Neural cell (in vitro differentiated cells): ENCODE measurements around the gene CUEDC1. TPM values are rescaled to one million over a fixed set of nuclear protein-coding genes. Genes with fewer than 3 reads are reported as not detected.
A peak's percentile ranks its signal among the peaks of the same experiment; 100 is the strongest.

Experiments
- H2AFZ ChIP-seq: fragments of 200-600, 300-800 bp; sonication (generic), shearing (Covaris generic); 2 replicates; pipeline ENCODE4 v1.6.0; 2014; ENCODE audit warnings: low read depth, mild to moderate bottlenecking, antibody characterized with exemption, low read length, moderate library complexity
- H3F3A ChIP-seq: fragments of 200-600 bp; shearing (Covaris generic); 2 replicates; pipeline ENCODE4 v1.6.1; 2016; ENCODE audit warnings: mild to moderate bottlenecking, moderate library complexity, mixed read lengths, antibody characterized with exemption, low read length; ENCODE audit not compliant: insufficient read depth, poor library complexity, severe bottlenecking
- H3K27ac ChIP-seq: fragments of 200-600, 300-800 bp; sonication (generic), shearing (Covaris generic); 2 replicates; pipeline ENCODE4 v1.5.1; 2014; ENCODE audit warnings: mild to moderate bottlenecking, low read length, moderate library complexity
- H3K27me3 ChIP-seq: fragments of 300-800, 200-600 bp; sonication (generic), shearing (Covaris generic); 2 replicates; pipeline ENCODE4 v1.6.0; 2014; ENCODE audit warnings: mild to moderate bottlenecking, low read depth, low read length, moderate library complexity; ENCODE audit not compliant: insufficient read depth
- H3K36me3 ChIP-seq: fragments of 300-800, 200-600 bp; sonication (generic), shearing (Covaris generic); 2 replicates; pipeline ENCODE4 v1.5.1; 2014; ENCODE audit warnings: mild to moderate bottlenecking, antibody characterized with exemption, low read length, moderate library complexity; ENCODE audit not compliant: insufficient read depth
- H3K4me2 ChIP-seq: fragments of 300-800, 200-600 bp; sonication (generic), shearing (Covaris generic); 2 replicates; pipeline ENCODE4 v1.6.0; 2014; ENCODE audit warnings: mild to moderate bottlenecking, low read length
- H3K4me3 ChIP-seq: fragments of 300-800, 200-600 bp; sonication (generic), shearing (Covaris generic); 2 replicates; pipeline ENCODE4 v1.5.1; 2014; ENCODE audit warnings: mild to moderate bottlenecking, low read length, moderate library complexity
- H3K79me2 ChIP-seq: fragments of 200-600 bp; shearing (Covaris generic); replicated peaks from 2 replicates; pipeline ENCODE4 v1.6.0; 2014; ENCODE audit warnings: mild to moderate bottlenecking, low read length, moderate library complexity; ENCODE audit not compliant: insufficient read depth
- H3K9ac ChIP-seq: fragments of 300-800, 200-600 bp; sonication (generic), shearing (Covaris generic); 2 replicates; pipeline ENCODE4 v1.6.1; 2016; ENCODE audit warnings: mild to moderate bottlenecking, low read length, mixed read lengths
- H3K9me2 ChIP-seq: fragments of 200-600 bp; shearing (Covaris generic); 2 replicates; pipeline ENCODE4 v1.6.1; 2016; ENCODE audit warnings: mild to moderate bottlenecking, low read length, mixed read lengths; ENCODE audit not compliant: insufficient read depth
- H3K9me3 ChIP-seq: fragments of 200-600, 300-800 bp; sonication (generic), shearing (Covaris generic); 2 replicates; pipeline ENCODE4 v1.6.1; 2016; ENCODE audit warnings: mild to moderate bottlenecking, mixed run types, low read length, moderate library complexity, mixed read lengths
- H4K20me1 ChIP-seq: fragments of 200-600 bp; shearing (Covaris generic); 2 replicates; pipeline ENCODE4 v1.6.1; 2016; ENCODE audit warnings: mild to moderate bottlenecking, mixed run types; ENCODE audit not compliant: insufficient read depth
- CTCF ChIP-seq: fragments of 450-650 bp; IDR thresholded peaks from 2 replicates; pipeline ENCODE4 v1.5.1; 2014; ENCODE audit warnings: antibody characterized with exemption, mild to moderate bottlenecking, moderate library complexity; ENCODE audit not compliant: poor library complexity, severe bottlenecking
- EP300 ChIP-seq: fragments of 450-650 bp; conservative IDR thresholded peaks from 2 replicates; pipeline ENCODE4 v1.6.1; 2014; ENCODE audit warnings: antibody characterized with exemption, mild to moderate bottlenecking, moderate library complexity; ENCODE audit not compliant: poor library complexity, severe bottlenecking
- EZH2 ChIP-seq: fragments of 200-600, 300-800 bp; shearing (Covaris generic), sonication (generic); IDR thresholded peaks from 2 replicates; pipeline ENCODE4 v1.6.1; 2014; ENCODE audit warnings: antibody characterized with exemption, low read length, borderline replicate concordance, mild to moderate bottlenecking; ENCODE audit not compliant: insufficient read depth, poor library complexity, severe bottlenecking
- MXI1 ChIP-seq: fragments of 450-650 bp; conservative IDR thresholded peaks from 2 replicates; pipeline ENCODE4 v1.6.1; 2014; ENCODE audit warnings: antibody characterized with exemption, mild to moderate bottlenecking; ENCODE audit not compliant: poor library complexity, severe bottlenecking
- POLR2AphosphoS5 ChIP-seq: IDR thresholded peaks from 2 replicates; pipeline ENCODE4 v1.6.1; 2012
- RAD21 ChIP-seq: fragments of 450-650 bp; conservative IDR thresholded peaks from 2 replicates; pipeline ENCODE4 v1.6.1; 2014; ENCODE audit warnings: antibody characterized with exemption, mild to moderate bottlenecking, moderate library complexity
- REST ChIP-seq: IDR thresholded peaks from 2 replicates; pipeline ENCODE4 v1.6.1; 2012; ENCODE audit warnings: borderline replicate concordance
- SMC3 ChIP-seq: fragments of 450-650 bp; conservative IDR thresholded peaks from 2 replicates; pipeline ENCODE4 v1.6.1; 2014; ENCODE audit warnings: antibody characterized with exemption, mild to moderate bottlenecking, moderate library complexity; ENCODE audit not compliant: poor library complexity
- TAF1 ChIP-seq: IDR thresholded peaks from 2 replicates; pipeline ENCODE4 v1.6.1; 2012; ENCODE audit warnings: low read depth
- polyA plus RNA-seq: library from polyadenylated mRNA; depleted of rRNA; stranded (reverse); fragments of >200 nt; gene quantifications from 2 replicates; pipeline ENCODE4 v1.2.3, GENCODE V29; 2014

Gene CUEDC1
- polyA plus RNA-seq, 1 donor from 2014 or later, result 27.0 TPM

- Histone ChIP-seq H3K27me3 (no peaks in the 10 kb centered on the region), H3K9me3 (no peaks in the 10 kb centered on the region), H3K27ac (no peak overlapping the region), H3K79me2 (peaks cover 11% of the 10 kb centered on the region), H3K4me3 (no peak overlapping the region), H3K9ac (no peak overlapping the region), H4K20me1 (no peaks in the 10 kb centered on the region), H3K4me2 (no peak overlapping the region), H3K9me2 (no peaks in the 10 kb centered on the region), H2AFZ (no peak overlapping the region), H3K36me3 (no peaks in the 10 kb centered on the region), H3F3A (no peaks in the 10 kb centered on the region)
- no peak for TF ChIP-seq POLR2AphosphoS5
- no peak for TF ChIP-seq CTCF
- TF ChIP-seq EP300, result no peak
- TF ChIP-seq TAF1, result no peak
- no peak for TF ChIP-seq SMC3
- TF ChIP-seq REST, result no peak
- no peak for TF ChIP-seq EZH2
- no peak for TF ChIP-seq MXI1
- TF ChIP-seq RAD21, result no peak
These were observed 102.9 kb downstream of the CUEDC1 start for GRCh38 chr17:57852092-57852954.

- Histone ChIP-seq H3K4me3 (peak within 1 kb of the TSS; percentile 76), H3F3A (no peaks in the 10 kb centered on the region), H3K27me3 (no peaks in the 10 kb centered on the region), H3K27ac (peak within 1 kb of the TSS; percentile 75), H4K20me1 (no peaks in the 10 kb centered on the region), H3K36me3 (no peaks in the 10 kb centered on the region), H3K4me2 (peak within 1 kb of the TSS; percentile 94), H3K9ac (peak within 1 kb of the TSS; percentile 76), H3K9me3 (no peaks in the 10 kb centered on the region), H3K79me2 (peaks cover 11% of the 10 kb centered on the region), H2AFZ (peak within 1 kb of the TSS; percentile 70), H3K9me2 (no peaks in the 10 kb centered on the region)
- TF ChIP-seq CTCF (peak; percentile 32), RAD21 (peak; percentile 55), MXI1 (peak; percentile 98), POLR2AphosphoS5 (peak; percentile 85), REST (peak; percentile 55), EZH2 (no peak), EP300 (peak; percentile 75), TAF1 (peak; percentile 14), SMC3 (peak; percentile 66)
These were observed 105.1 kb downstream of the CUEDC1 start, which contains the start of gene MRPS23 for GRCh38 chr17:57849874-57850754. Gene MRPS23, minus strand, starts transcription at chr17:57850044. Its CDS starts 34 bp downstream, at chr17:57850010.
